ENCODE data around the gene CCSER1. TPM values are rescaled to one million over a fixed set of nuclear protein-coding genes. Genes with fewer than 3 reads are reported as not detected.
A peak's percentile ranks its signal among the peaks of the same experiment; 100 is the strongest.

The CCSER1 gene
- total and polyA plus RNA-seq, 8 donors = 2.0 to 9.0 (median 4.2) TPM

DNA sequence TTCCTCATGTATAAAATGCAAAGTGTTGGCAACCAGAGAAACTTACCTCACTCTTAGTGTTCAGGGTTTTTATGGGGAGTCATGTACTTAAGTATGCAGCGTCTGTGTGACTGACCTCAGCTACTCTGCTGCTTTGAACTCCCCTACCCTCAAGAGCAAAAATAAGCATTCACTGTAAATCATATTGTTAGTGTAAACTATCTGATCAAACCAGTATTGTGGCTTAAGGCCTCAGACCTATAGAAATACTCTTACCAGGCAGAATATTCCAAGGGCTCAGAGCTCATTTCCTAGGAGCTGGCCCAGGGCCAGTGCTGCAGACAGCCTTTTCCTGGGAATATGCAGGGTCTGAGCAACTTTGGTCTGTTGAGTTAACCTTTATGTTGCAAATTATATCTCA lies 453.1 kb downstream of the CCSER1 start:
- no peaks in the 10 kb centered on the region for H3K9me3 ChIP-seq
- H3K27me3 ChIP-seq = no peaks in the 10 kb centered on the region
- DNase-seq (peak in 2 of 4 donors; percentile 10 to 16), ATAC-seq (no peak)
- H3K4me3 ChIP-seq = no peak overlapping the region
- intact Hi-C loops (cut with DNase I) = no loop called here
- H3K4me1 ChIP-seq = no peaks in the 10 kb centered on the region
- H3K27ac ChIP-seq = no peak overlapping the region
- TF ChIP-seq CTCF (IDR thresholded peaks at IDR 0.05) = no peak
- no peaks in the 10 kb centered on the region for H3K36me3 ChIP-seq

DNA sequence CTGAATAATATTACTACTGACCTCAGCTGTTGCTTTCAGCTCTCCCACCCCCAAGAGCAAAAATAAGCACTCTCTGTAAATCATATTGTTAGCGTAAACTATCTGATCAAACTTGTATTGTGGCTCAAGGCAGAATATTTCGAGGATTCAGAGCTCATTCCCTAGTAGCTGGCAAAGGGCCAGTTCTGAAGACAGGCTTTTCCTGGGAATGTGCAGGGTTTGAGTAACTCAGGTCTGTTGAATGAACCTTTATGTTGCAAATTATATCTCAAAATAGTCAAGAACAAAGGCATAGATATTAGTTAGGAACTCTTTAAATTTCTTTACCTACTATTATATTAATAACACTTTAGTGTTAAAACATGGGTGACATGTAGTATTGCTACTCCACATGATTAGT lies 454.9 kb downstream of the CCSER1 start:
- no peak for ATAC-seq
- Histone ChIP-seq H3K9me3 (no peaks in the 10 kb centered on the region), H3K36me3 (no peaks in the 10 kb centered on the region), H3K4me1 (no peaks in the 10 kb centered on the region), H3K27ac (no peak overlapping the region), H3K4me3 (no peak overlapping the region), H3K27me3 (no peaks in the 10 kb centered on the region)
- peak in 1 of 4 donors; percentile 3 for DNase-seq
- intact Hi-C loops (cut with DNase I) = no loop called here
- no peak for TF ChIP-seq CTCF (IDR thresholded peaks at IDR 0.05)

GRCh38 chr4:90584051-90584450 lies 456.9 kb downstream of the CCSER1 start:
- no peak for ATAC-seq
- Histone ChIP-seq H3K27me3 (no peaks in the 10 kb centered on the region), H3K4me1 (no peaks in the 10 kb centered on the region), H3K4me3 (no peak overlapping the region), H3K27ac (no peak overlapping the region), H3K36me3 (no peaks in the 10 kb centered on the region), H3K9me3 (no peaks in the 10 kb centered on the region)
- intact Hi-C loops (cut with DNase I) = no loop called here
- no peak for DNase-seq
- TF ChIP-seq CTCF (IDR thresholded peaks at IDR 0.05) = no peak

DNA sequence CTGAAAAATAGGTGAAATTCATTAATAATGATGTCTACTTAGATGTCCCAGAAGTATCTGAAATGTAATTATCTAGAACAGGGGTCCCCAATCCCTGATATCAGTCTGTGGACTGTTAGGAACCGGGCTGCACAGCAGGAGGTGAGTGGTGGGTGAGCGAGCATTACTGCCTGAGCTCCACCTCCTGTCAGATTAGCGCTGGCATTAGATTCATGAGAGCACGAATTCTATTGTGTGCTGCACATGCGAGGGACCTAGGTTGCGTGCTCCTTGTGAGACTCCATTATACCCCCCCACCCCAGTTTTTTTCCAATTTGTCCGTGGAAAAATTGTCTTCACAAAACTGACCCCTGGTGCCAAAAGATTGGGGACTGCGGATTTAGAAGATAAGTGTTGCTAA lies 458.8 kb downstream of the CCSER1 start:
- peaks cover 0 to 10% of the 10 kb centered on the region in 2 donors for H3K9me3 ChIP-seq
- intact Hi-C loops (cut with DNase I) = no loop called here
- DNase-seq (no peak), ATAC-seq (no peak)
- H3K27me3 ChIP-seq = no peaks in the 10 kb centered on the region
- H3K27ac ChIP-seq = no peak overlapping the region
- H3K36me3 ChIP-seq = no peaks in the 10 kb centered on the region
- no peak for TF ChIP-seq CTCF (IDR thresholded peaks at IDR 0.05)
- no peak overlapping the region for H3K4me3 ChIP-seq
- no peaks in the 10 kb centered on the region for H3K4me1 ChIP-seq

- intact Hi-C loops (cut with DNase I) = no loop called here
- ATAC-seq = no peak
- no peak for DNase-seq
- no peak overlapping the region for H3K4me3 ChIP-seq
- no peaks in the 10 kb centered on the region for H3K27me3 ChIP-seq
- H3K27ac ChIP-seq = no peak overlapping the region
- no peak for TF ChIP-seq CTCF (IDR thresholded peaks at IDR 0.05)
- no peaks in the 10 kb centered on the region for H3K4me1 ChIP-seq
- H3K36me3 ChIP-seq = no peaks in the 10 kb centered on the region
- peaks cover 0 to 10% of the 10 kb centered on the region in 2 donors for H3K9me3 ChIP-seq
Measured at GRCh38 chr4:90586799-90587198, 459.6 kb downstream of the CCSER1 start.
